GM19328 (cell line): Measurements from ENCODE around the gene TMEM95.

ENCODE experiments used
- ATAC-seq: cut with Tn5 transposase; IDR thresholded peaks from one replicate; pipeline ENCODE4 v1.9.1; 2021; ENCODE audit warnings: mild to moderate bottlenecking, moderate library complexity; ENCODE audit not compliant: unreplicated experiment

TMEM95 gene

GRCh38 chr17:7403977-7404736, 49.2 kb downstream of the TMEM95 start, which contains the start of gene TMEM256:
TSS of gene TMEM256 (minus strand) at chr17:7404097. CDS start at chr17:7404084, 13 bp downstream.
- peak; percentile 87 for ATAC-seq

GRCh38 chr17:7404737-7405349, 49.9 kb downstream of the TMEM95 start:
- ATAC-seq, result peak; percentile 13

GRCh38 chr17:7405350-7406234, 50.6 kb downstream of the TMEM95 start:
- no peak for ATAC-seq

- ATAC-seq, result no peak
Measured at GRCh38 chr17:7406235-7406825, 51.4 kb downstream of the TMEM95 start.
